Testis (tissue), 3 donors: ENCODE data around the gene SHC2. TPM values are rescaled to one million over a fixed set of nuclear protein-coding genes. Genes with fewer than 3 reads are reported as not detected.
"Not testable (repeated sequence)": the region's sequence is repeated elsewhere in the genome, so short reads cannot be mapped to it uniquely, and the experiment has no call there.

Experiments
- DNase-seq: peaks from one replicate; pipeline ENCODE4 v3.0.0-alpha.2; 2019
- H3K27ac ChIP-seq, 2 donors: fragments of 200-600 bp; sonication (generic); one replicate each; pipeline ENCODE4 v1.5.1; 2019
- H3K27me3 ChIP-seq: fragments of 200-600 bp; sonication (generic); one replicate; pipeline ENCODE4 v1.5.1; 2019
- H3K36me3 ChIP-seq: fragments of 200-600 bp; sonication (generic); one replicate; pipeline ENCODE4 v1.5.1; 2017; ENCODE audit warnings: low read depth; ENCODE audit errors: missing control alignments
- H3K4me1 ChIP-seq: fragments of 200-600 bp; sonication (generic); one replicate; pipeline ENCODE4 v1.5.1; 2019
- H3K4me3 ChIP-seq, 2 donors: fragments of 200-600 bp; sonication (generic); one replicate each; pipeline ENCODE4 v1.5.1; 2017 to 2019
- H3K9me3 ChIP-seq: fragments of 200-600 bp; sonication (generic); one replicate; pipeline ENCODE4 v1.5.1; 2017
- POLR2A ChIP-seq: fragments of 450-650 bp; IDR thresholded peaks from one replicate; pipeline ENCODE4 v1.6.1; 2017; ENCODE audit warnings: antibody characterized with exemption, mild to moderate bottlenecking, moderate library complexity
- WGBS, 2 donors: methylation state at CpG; one replicate each; pipeline ENCODE4 v1.1.5; 2018; 5-methylcytosine and 5-hydroxymethylcytosine counted together
- intact Hi-C: fragments of 100-400 bp; cut with DNase I; formaldehyde crosslinking; loops from one replicate; pipeline ENCODE4 v1.15.1; 2023; ENCODE audit warnings: low total_unique reads
- polyA plus RNA-seq: library from polyadenylated mRNA; stranded (reverse); fragments of 350-450 nt; fragmentation: Illumina TruSeq; extraction: RNeasy Lipid Tissue Mini Kit (QIAGEN cat#74804); gene quantifications from one replicate; pipeline ENCODE4 v1.2.3, GENCODE V29; 2014; ENCODE audit warnings: low read depth, low replicate concordance; ENCODE audit not compliant: insufficient read depth
- total RNA-seq, 2 donors: library from RNA; depleted of rRNA; stranded (reverse); fragments of >200 nt; gene quantifications; one replicate each; pipeline ENCODE4 v1.2.3, GENCODE V29; 2016
- TF ChIP-seq, protein P1 (sequence below), 3 experiments: fragments of 450-650 bp in 2 of 3; fragments of 200-600 bp in 1 of 3; sonication (generic) in 1 of 3; IDR thresholded peaks; one replicate each; pipeline ENCODE4 v1.5.1; 2016 to 2019; ENCODE audit warnings: antibody characterized with exemption in 3 of 3, mild to moderate bottlenecking in 2 of 3, moderate library complexity in 1 of 3

The SHC2 gene
- total and polyA plus RNA-seq, 3 donors from 2014 or later = 26.7 to 67.3 (median 57.8) TPM

DNA sequence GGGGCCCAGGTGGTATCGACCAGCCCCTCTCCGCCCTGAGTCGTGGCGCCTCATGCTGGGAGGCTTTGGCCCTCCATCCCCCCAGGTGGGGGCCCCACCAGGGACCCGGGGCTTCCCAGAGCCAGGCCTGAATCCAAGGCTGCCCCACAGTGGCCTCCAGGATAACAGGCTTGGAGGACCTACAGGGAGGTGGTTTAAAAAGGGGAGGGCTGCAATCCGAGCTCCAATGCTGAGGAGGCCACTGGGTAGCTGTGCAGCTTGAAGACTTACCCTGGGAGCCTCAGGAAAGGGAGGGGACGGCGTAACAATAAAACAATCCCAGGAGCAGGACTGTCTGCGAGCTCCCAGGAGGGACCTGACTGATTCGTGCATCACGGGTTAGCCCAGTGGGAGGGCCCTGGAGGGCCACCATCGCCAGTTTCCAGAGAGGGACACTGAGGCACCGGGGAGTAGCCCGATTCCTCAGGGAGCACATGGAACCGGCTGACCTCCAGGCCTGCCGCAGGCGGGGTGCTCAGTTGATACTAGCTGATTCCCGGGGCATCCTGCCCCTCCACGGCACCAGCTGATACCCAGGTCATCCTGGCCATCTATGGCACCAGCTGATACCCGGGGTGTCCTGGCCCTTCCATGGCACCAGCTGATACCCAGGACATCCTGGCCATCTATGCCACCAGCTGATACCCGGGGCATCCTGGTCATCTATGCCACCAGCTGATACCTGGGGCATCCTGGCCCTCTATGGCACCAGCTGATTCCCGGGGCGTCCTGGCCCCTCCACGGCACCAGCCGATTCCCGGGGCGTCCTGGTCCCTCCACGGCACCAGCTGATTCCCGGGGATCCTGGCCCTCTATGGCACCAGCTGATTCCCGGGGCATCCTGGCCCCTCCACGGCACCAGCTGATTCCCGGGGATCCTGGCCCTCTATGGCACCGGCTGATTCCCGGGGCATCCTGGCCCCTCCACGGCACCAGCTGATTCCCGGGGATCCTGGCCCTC, 48.2 kb downstream of the SHC2 start:
- intact Hi-C loops = no loop called here
- Histone ChIP-seq H3K9me3 (no peaks in the 10 kb centered on the region), H3K27ac (no peak overlapping the region), H3K36me3 (no peaks in the 10 kb centered on the region), H3K4me3 (no peak overlapping the region), H3K27me3 (no peaks in the 10 kb centered on the region), H3K4me1 (peaks cover 8% of the 10 kb centered on the region)
- no peak for TF ChIP-seq POLR2A
- TF ChIP-seq, protein P1, sequence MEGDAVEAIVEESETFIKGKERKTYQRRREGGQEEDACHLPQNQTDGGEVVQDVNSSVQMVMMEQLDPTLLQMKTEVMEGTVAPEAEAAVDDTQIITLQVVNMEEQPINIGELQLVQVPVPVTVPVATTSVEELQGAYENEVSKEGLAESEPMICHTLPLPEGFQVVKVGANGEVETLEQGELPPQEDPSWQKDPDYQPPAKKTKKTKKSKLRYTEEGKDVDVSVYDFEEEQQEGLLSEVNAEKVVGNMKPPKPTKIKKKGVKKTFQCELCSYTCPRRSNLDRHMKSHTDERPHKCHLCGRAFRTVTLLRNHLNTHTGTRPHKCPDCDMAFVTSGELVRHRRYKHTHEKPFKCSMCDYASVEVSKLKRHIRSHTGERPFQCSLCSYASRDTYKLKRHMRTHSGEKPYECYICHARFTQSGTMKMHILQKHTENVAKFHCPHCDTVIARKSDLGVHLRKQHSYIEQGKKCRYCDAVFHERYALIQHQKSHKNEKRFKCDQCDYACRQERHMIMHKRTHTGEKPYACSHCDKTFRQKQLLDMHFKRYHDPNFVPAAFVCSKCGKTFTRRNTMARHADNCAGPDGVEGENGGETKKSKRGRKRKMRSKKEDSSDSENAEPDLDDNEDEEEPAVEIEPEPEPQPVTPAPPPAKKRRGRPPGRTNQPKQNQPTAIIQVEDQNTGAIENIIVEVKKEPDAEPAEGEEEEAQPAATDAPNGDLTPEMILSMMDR (IDR thresholded peaks at IDR 0.05) = no peak
- WGBS, 2 donors = 48 to 56% methylated on average over 14 to 36 of the region's 36 CpGs
- DNase-seq = no peak

DNA sequence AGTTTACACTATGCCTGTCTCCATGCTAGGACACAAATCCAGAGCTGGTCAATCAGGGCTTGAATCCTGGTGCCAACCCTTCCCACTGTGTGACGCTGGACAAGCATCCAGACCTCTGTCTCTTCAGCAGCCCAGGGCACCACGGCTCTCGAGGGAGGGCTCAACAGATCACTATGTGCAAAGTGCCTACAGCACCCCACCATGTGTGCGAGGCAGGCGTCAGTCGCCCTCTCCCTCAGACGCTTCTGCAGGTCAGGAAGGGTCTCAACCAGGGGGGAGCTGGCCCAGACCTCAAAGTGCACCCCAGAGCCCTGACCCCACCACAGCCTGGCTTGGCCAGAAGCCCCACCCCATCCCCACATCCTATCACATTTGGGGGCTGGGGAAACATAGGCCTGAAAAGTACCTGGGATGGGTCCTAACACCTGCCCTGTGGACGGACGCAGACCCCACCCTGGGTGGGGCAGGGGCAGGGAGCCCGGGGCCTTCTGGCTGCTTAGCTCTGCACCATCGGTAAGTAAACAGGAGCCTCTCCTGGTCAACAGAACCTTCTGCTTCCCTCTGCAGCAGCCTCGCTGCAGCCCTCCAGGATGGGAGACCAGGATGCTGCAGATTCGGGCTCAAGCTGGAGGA, 49.0 kb downstream of the SHC2 start:
- Histone ChIP-seq H3K36me3 (no peaks in the 10 kb centered on the region), H3K4me3 (no peak overlapping the region), H3K9me3 (no peaks in the 10 kb centered on the region), H3K27me3 (no peaks in the 10 kb centered on the region), H3K4me1 (peaks cover 8% of the 10 kb centered on the region), H3K27ac (no peak overlapping the region)
- WGBS, 2 donors = 48 to 58% methylated on average over 7 to 13 of the region's 13 CpGs
- intact Hi-C loops = no loop called here
- TF ChIP-seq, protein P1 (IDR thresholded peaks at IDR 0.05) = no peak
- no peak for TF ChIP-seq POLR2A
- DNase-seq = no peak

DNA sequence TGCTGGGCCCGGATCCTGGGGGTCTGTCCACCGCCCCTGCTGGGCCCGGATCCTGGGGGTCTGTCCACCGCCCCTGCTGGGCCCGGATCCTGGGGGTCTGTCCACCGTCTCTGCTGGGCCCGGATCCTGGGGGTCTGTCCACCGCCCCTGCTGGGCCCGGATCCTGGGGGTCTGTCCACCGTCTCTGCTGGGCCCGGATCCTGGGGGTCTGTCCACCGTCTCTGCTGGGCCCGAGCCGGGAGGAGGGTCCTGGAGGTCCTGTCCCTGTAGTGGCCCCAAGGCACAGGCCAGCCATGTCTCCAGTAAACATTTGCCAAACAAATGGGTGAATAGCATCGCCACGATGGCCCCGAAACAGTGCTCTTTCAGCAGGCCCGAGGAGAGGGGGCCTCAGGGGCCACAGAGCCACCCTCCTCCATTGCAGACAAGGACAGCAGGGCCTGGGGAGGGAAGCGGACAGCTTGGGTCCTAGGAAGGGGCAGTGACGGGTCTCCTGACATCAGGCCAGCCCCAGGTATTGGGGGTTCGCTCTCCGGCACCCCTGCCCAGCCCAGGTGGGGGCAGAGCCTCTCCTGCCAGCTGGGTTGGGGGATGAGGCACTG, 49.6 kb downstream of the SHC2 start:
- H3K4me1 ChIP-seq, H3K4me3 ChIP-seq, H3K36me3 ChIP-seq, H3K9me3 ChIP-seq, DNase-seq, intact Hi-C loops, H3K27me3 ChIP-seq, H3K27ac ChIP-seq: not testable (repeated sequence)
- WGBS, 2 donors = 79 to 97% methylated on average over 8 to 13 of the region's 22 CpGs

DNA sequence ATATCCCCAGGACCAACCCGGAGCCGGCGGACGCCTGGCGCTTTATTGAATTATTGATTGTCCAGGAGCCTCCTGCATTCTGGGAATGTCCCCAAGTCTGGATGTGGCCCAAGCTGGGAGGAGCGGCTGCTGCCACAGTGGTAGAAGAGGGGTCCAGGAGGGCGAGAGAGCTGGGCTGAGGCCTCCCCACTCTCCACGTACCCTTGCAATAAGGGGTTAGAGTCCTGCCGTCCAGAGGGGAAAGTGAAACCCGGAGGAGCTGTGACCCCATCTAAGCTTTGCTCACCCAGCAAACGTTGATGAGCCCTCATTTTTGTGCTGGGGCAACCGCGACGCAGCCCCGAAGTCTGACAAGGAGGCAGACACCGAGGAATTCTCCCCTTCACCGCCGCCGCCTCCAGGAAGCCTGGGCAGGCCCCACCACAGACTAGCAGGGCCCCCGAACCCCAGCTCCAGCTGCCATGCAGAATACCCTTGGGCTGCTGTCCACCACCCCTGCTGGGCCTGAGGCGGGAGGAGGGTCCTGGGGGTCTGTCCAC, 50.5 kb downstream of the SHC2 start:
- Histone ChIP-seq H3K27me3 (no peaks in the 10 kb centered on the region), H3K9me3 (no peaks in the 10 kb centered on the region), H3K27ac (no peak overlapping the region), H3K4me3 (no peak overlapping the region), H3K4me1 (peaks cover 8% of the 10 kb centered on the region), H3K36me3 (no peaks in the 10 kb centered on the region)
- no peak for TF ChIP-seq POLR2A
- TF ChIP-seq, protein P1 (IDR thresholded peaks at IDR 0.05) = no peak
- WGBS, 2 donors = 60 to 65% methylated on average over 20 of the region's 21 CpGs
- intact Hi-C loops = no loop called here
- DNase-seq = no peak
